ENCODE measurements around the gene TPO.

TPO gene

GRCh38 chr2:1493431-1494126 lies 80.3 kb downstream of the TPO start:
- Mint-ChIP-seq H3K36me3 (no peaks in the 10 kb centered on the region), H3K9me3 (ENCODE audit: low read depth) (no peaks in the 10 kb centered on the region), H3K27me3 (no peaks in the 10 kb centered on the region), H3K4me3 (no peak overlapping the region), H3K27ac (no peak overlapping the region), H3K4me1 (ENCODE audit: low read depth) (no peaks in the 10 kb centered on the region)

GRCh38 chr2:1494257-1494656 lies 81.0 kb downstream of the TPO start:
- H3K27me3 Mint-ChIP-seq: no peaks in the 10 kb centered on the region
- no peaks in the 10 kb centered on the region for H3K9me3 Mint-ChIP-seq (ENCODE audit: low read depth)
- no peak overlapping the region for H3K27ac Mint-ChIP-seq
- no peak overlapping the region for H3K4me3 Mint-ChIP-seq
- H3K4me1 Mint-ChIP-seq (ENCODE audit: low read depth): no peaks in the 10 kb centered on the region
- no peaks in the 10 kb centered on the region for H3K36me3 Mint-ChIP-seq

GRCh38 chr2:1494906-1495305 lies 81.6 kb downstream of the TPO start:
- Mint-ChIP-seq H3K27me3 (no peaks in the 10 kb centered on the region), H3K4me3 (no peak overlapping the region), H3K27ac (no peak overlapping the region), H3K4me1 (ENCODE audit: low read depth) (no peaks in the 10 kb centered on the region), H3K36me3 (no peaks in the 10 kb centered on the region), H3K9me3 (ENCODE audit: low read depth) (no peaks in the 10 kb centered on the region)

- Mint-ChIP-seq H3K4me1 (ENCODE audit: low read depth) (no peaks in the 10 kb centered on the region), H3K4me3 (no peak overlapping the region), H3K36me3 (no peaks in the 10 kb centered on the region), H3K27ac (no peak overlapping the region), H3K27me3 (no peaks in the 10 kb centered on the region), H3K9me3 (ENCODE audit: low read depth) (no peaks in the 10 kb centered on the region)
Observed at GRCh38 chr2:1495676-1496358, 82.6 kb downstream of the TPO start.

- no peaks in the 10 kb centered on the region for H3K9me3 Mint-ChIP-seq (ENCODE audit: low read depth)
- H3K4me3 Mint-ChIP-seq: no peak overlapping the region
- no peaks in the 10 kb centered on the region for H3K4me1 Mint-ChIP-seq (ENCODE audit: low read depth)
- H3K27me3 Mint-ChIP-seq: no peaks in the 10 kb centered on the region
- no peaks in the 10 kb centered on the region for H3K36me3 Mint-ChIP-seq
- no peak overlapping the region for H3K27ac Mint-ChIP-seq
Observed at GRCh38 chr2:1496359-1496821, 83.1 kb downstream of the TPO start.

GRCh38 chr2:1497122-1497611 lies 83.9 kb downstream of the TPO start:
- H3K4me3 Mint-ChIP-seq: no peak overlapping the region
- H3K27ac Mint-ChIP-seq: no peak overlapping the region
- H3K4me1 Mint-ChIP-seq (ENCODE audit: low read depth): no peaks in the 10 kb centered on the region
- no peaks in the 10 kb centered on the region for H3K9me3 Mint-ChIP-seq (ENCODE audit: low read depth)
- H3K36me3 Mint-ChIP-seq: no peaks in the 10 kb centered on the region
- no peaks in the 10 kb centered on the region for H3K27me3 Mint-ChIP-seq

- H3K27me3 Mint-ChIP-seq: no peaks in the 10 kb centered on the region
- no peaks in the 10 kb centered on the region for H3K36me3 Mint-ChIP-seq
- H3K27ac Mint-ChIP-seq: no peak overlapping the region
- no peaks in the 10 kb centered on the region for H3K9me3 Mint-ChIP-seq (ENCODE audit: low read depth)
- no peaks in the 10 kb centered on the region for H3K4me1 Mint-ChIP-seq (ENCODE audit: low read depth)
- H3K4me3 Mint-ChIP-seq: no peak overlapping the region
Observed at GRCh38 chr2:1498176-1498575, 84.9 kb downstream of the TPO start.

- H3K4me1 Mint-ChIP-seq (ENCODE audit: low read depth): no peaks in the 10 kb centered on the region
- H3K27me3 Mint-ChIP-seq: no peaks in the 10 kb centered on the region
- no peak overlapping the region for H3K27ac Mint-ChIP-seq
- H3K9me3 Mint-ChIP-seq (ENCODE audit: low read depth): no peaks in the 10 kb centered on the region
- H3K36me3 Mint-ChIP-seq: no peaks in the 10 kb centered on the region
- H3K4me3 Mint-ChIP-seq: no peak overlapping the region
Observed at GRCh38 chr2:1499033-1499795, 86.0 kb downstream of the TPO start.

- Mint-ChIP-seq H3K4me3 (no peak overlapping the region), H3K4me1 (ENCODE audit: low read depth) (no peaks in the 10 kb centered on the region), H3K36me3 (no peaks in the 10 kb centered on the region), H3K27me3 (no peaks in the 10 kb centered on the region), H3K27ac (no peak overlapping the region), H3K9me3 (ENCODE audit: low read depth) (no peaks in the 10 kb centered on the region)
Observed at GRCh38 chr2:1501038-1501851, 88.0 kb downstream of the TPO start.

- no peak overlapping the region for H3K27ac Mint-ChIP-seq
- no peaks in the 10 kb centered on the region for H3K27me3 Mint-ChIP-seq
- H3K9me3 Mint-ChIP-seq (ENCODE audit: low read depth): no peaks in the 10 kb centered on the region
- H3K4me3 Mint-ChIP-seq: no peak overlapping the region
- no peaks in the 10 kb centered on the region for H3K36me3 Mint-ChIP-seq
- H3K4me1 Mint-ChIP-seq (ENCODE audit: low read depth): no peaks in the 10 kb centered on the region
Observed at GRCh38 chr2:1501991-1502390, 88.7 kb downstream of the TPO start.

GRCh38 chr2:1502891-1503304 lies 89.6 kb downstream of the TPO start:
- H3K9me3 Mint-ChIP-seq (ENCODE audit: low read depth): no peaks in the 10 kb centered on the region
- H3K4me3 Mint-ChIP-seq: no peak overlapping the region
- H3K27me3 Mint-ChIP-seq: no peaks in the 10 kb centered on the region
- H3K36me3 Mint-ChIP-seq: no peaks in the 10 kb centered on the region
- no peaks in the 10 kb centered on the region for H3K4me1 Mint-ChIP-seq (ENCODE audit: low read depth)
- no peak overlapping the region for H3K27ac Mint-ChIP-seq

GRCh38 chr2:1503471-1504310 lies 90.4 kb downstream of the TPO start:
- Mint-ChIP-seq H3K36me3 (no peaks in the 10 kb centered on the region), H3K4me3 (no peak overlapping the region), H3K9me3 (ENCODE audit: low read depth) (no peaks in the 10 kb centered on the region), H3K27ac (no peak overlapping the region), H3K27me3 (no peaks in the 10 kb centered on the region), H3K4me1 (ENCODE audit: low read depth) (peaks cover 3% of the 10 kb centered on the region)

GRCh38 chr2:1504311-1504750 lies 91.1 kb downstream of the TPO start:
- Mint-ChIP-seq H3K27me3 (no peaks in the 10 kb centered on the region), H3K9me3 (ENCODE audit: low read depth) (no peaks in the 10 kb centered on the region), H3K27ac (no peak overlapping the region), H3K36me3 (no peaks in the 10 kb centered on the region), H3K4me1 (ENCODE audit: low read depth) (peaks cover 10% of the 10 kb centered on the region), H3K4me3 (no peak overlapping the region)

GRCh38 chr2:1505031-1505441 lies 91.8 kb downstream of the TPO start:
- no peak overlapping the region for H3K4me3 Mint-ChIP-seq
- H3K27me3 Mint-ChIP-seq: no peaks in the 10 kb centered on the region
- no peak overlapping the region for H3K27ac Mint-ChIP-seq
- no peaks in the 10 kb centered on the region for H3K9me3 Mint-ChIP-seq (ENCODE audit: low read depth)
- no peaks in the 10 kb centered on the region for H3K36me3 Mint-ChIP-seq
- H3K4me1 Mint-ChIP-seq (ENCODE audit: low read depth): peaks cover 17% of the 10 kb centered on the region

Data from activated naive CD8-positive, alpha-beta T cell (primary cell).